H1 (cell line): ENCODE data around the gene NT5DC1. TPM values are rescaled to one million over a fixed set of nuclear protein-coding genes. Genes with fewer than 3 reads are reported as not detected.

Experiments
- CTCF ChIA-PET: fragments of 300-600 bp; sonication (Branson Sonifier 250); formaldehyde crosslinking; loops from one replicate; lab custom pipeline; 2021; ENCODE audit not compliant: partially characterized antibody; lab: Charles Lee
- POLR2A ChIA-PET: fragments of 300-600 bp; sonication (Branson Sonifier 250); formaldehyde crosslinking; loops from one replicate; lab custom pipeline; 2021; ENCODE audit warnings: inconsistent platforms; ENCODE audit not compliant: partially characterized antibody; lab: Charles Lee
- DNase-seq, 2 experiments: peaks; one replicate each; pipeline versions ENCODE4 v3.0.0 to v3.0.0-alpha.2; 2010 to 2022; ENCODE audit warnings: low spot score in 2 of 2, low read depth in 1 of 2, mixed read lengths in 1 of 2
- FAIRE-seq: peaks from 2 replicates; lab custom pipeline; 2011; peaks lifted over from hg19 to GRCh38; lab: Jason Lieb, UNC
- H2AFZ ChIP-seq: 2 replicates; pipeline ENCODE4 v1.8.1; 2012; ENCODE audit warnings: low read length, inconsistent platforms
- H2AK5ac ChIP-seq: 2 replicates; pipeline ENCODE4 v1.6.1; 2013; ENCODE audit warnings: low read depth, low read length
- H2BK120ac ChIP-seq: replicated peaks from 2 replicates; pipeline ENCODE3; 2013; ENCODE audit warnings: low read depth, low read length, inconsistent platforms
- H2BK12ac ChIP-seq: 2 replicates; pipeline ENCODE4 v1.6.1; 2013; ENCODE audit warnings: low read depth, low read length
- H2BK15ac ChIP-seq: 2 replicates; pipeline ENCODE4 v1.6.1; 2013; ENCODE audit warnings: low read length
- H2BK20ac ChIP-seq: 2 replicates; pipeline ENCODE4 v1.6.1; 2013; ENCODE audit warnings: low read length
- H2BK5ac ChIP-seq: 2 replicates; pipeline ENCODE4 v1.6.1; 2013; ENCODE audit warnings: low read depth, low read length
- H3K14ac ChIP-seq: 2 replicates; pipeline ENCODE4 v1.6.1; 2013; ENCODE audit warnings: inconsistent platforms; ENCODE audit not compliant: insufficient read length
- H3K18ac ChIP-seq: 2 replicates; pipeline ENCODE4 v1.6.1; 2013; ENCODE audit warnings: low read length; ENCODE audit errors: extremely low read depth
- H3K23ac ChIP-seq: 2 replicates; pipeline ENCODE4 v1.6.1; 2013; ENCODE audit warnings: inconsistent platforms; ENCODE audit not compliant: insufficient read length
- H3K23me2 ChIP-seq: 2 replicates; pipeline ENCODE4 v1.6.1; 2013; ENCODE audit warnings: low read depth, low read length
- H3K27ac ChIP-seq: 2 replicates; pipeline ENCODE4 v1.6.1; 2011; ENCODE audit warnings: low read depth, low read length, inconsistent platforms
- H3K27me3 ChIP-seq, 4 experiments: replicated peaks in 1 of 4; 1 replicate in 1 of 4; 2 replicates in 3 of 4; pipeline versions ENCODE4 v1.6.1 to v1.8.1; 2011 to 2013; ENCODE audit warnings: low read length in 3 of 4, mild to moderate bottlenecking in 3 of 4, inconsistent platforms in 2 of 4, mixed read lengths in 2 of 4, moderate library complexity in 1 of 4; ENCODE audit not compliant: control insufficient read depth in 3 of 4, insufficient read depth in 3 of 4; ENCODE audit errors: extremely low read depth in 1 of 4
- H3K36me3 ChIP-seq, 4 experiments: 2 replicates each; pipeline versions ENCODE4 v1.6.1 to v1.8.1; 2011 to 2013; ENCODE audit warnings: mild to moderate bottlenecking in 4 of 4, low read length in 3 of 4, moderate library complexity in 2 of 4, control low read depth in 1 of 4, inconsistent platforms in 1 of 4; ENCODE audit not compliant: insufficient read depth in 4 of 4, control insufficient read depth in 2 of 4
- H3K4ac ChIP-seq: replicated peaks from 2 replicates; pipeline ENCODE3; 2013; ENCODE audit warnings: low read length, low read depth, mixed read lengths, inconsistent platforms; ENCODE audit not compliant: insufficient read length
- H3K4me1 ChIP-seq, 4 experiments: replicated peaks in 1 of 4; 1 replicate in 1 of 4; 2 replicates in 3 of 4; pipeline versions ENCODE4 v1.6.1 to v1.8.1; 2011 to 2013; ENCODE audit warnings: low read length in 3 of 4, inconsistent platforms in 2 of 4, mixed read lengths in 1 of 4; ENCODE audit not compliant: insufficient read depth in 4 of 4, control insufficient read depth in 3 of 4
- H3K4me2 ChIP-seq, 2 experiments: 2 replicates each; pipeline versions ENCODE4 v1.6.1 to v1.8.1; 2011 to 2013; ENCODE audit warnings: low read depth in 2 of 2, low read length in 2 of 2, control low read depth in 1 of 2, inconsistent platforms in 1 of 2, mild to moderate bottlenecking in 1 of 2; ENCODE audit not compliant: insufficient read depth in 1 of 2
- H3K4me3 ChIP-seq, 4 experiments: fragments of 200-600, 300-600 bp in 1 of 4; sonication (generic), shearing (Covaris generic), sonication (Bioruptor Twin) in 1 of 4; 2 replicates each; pipeline versions ENCODE4 v1.5.1 to v1.8.1; 2011 to 2016; ENCODE audit warnings: low read length in 4 of 4, low read depth in 3 of 4, control low read depth in 2 of 4, inconsistent platforms in 2 of 4, mild to moderate bottlenecking in 2 of 4, mixed read lengths in 1 of 4, moderate library complexity in 1 of 4; ENCODE audit not compliant: insufficient read depth in 2 of 4; ENCODE audit errors: extremely low read depth in 1 of 4
- H3K56ac ChIP-seq: replicated peaks from 2 replicates; pipeline ENCODE3; 2013; ENCODE audit warnings: low read depth, mild to moderate bottlenecking, mixed read lengths, low read length, inconsistent platforms; ENCODE audit not compliant: insufficient read length
- H3K79me1 ChIP-seq: 2 replicates; pipeline ENCODE4 v1.6.1; 2013; ENCODE audit warnings: low read depth, low read length, control low read depth
- H3K79me2 ChIP-seq, 2 experiments: 2 replicates each; pipeline versions ENCODE4 v1.6.1 to v1.8.1; 2012 to 2013; ENCODE audit warnings: low read length in 2 of 2, mild to moderate bottlenecking in 2 of 2, inconsistent platforms in 1 of 2; ENCODE audit not compliant: insufficient read depth in 2 of 2, control insufficient read depth in 1 of 2
- H3K9ac ChIP-seq, 4 experiments: replicated peaks in 1 of 4; 1 replicate in 1 of 4; 2 replicates in 3 of 4; pipeline versions ENCODE4 v1.6.1 to v1.8.1; 2011 to 2013; ENCODE audit warnings: low read depth in 3 of 4, low read length in 3 of 4, control low read depth in 2 of 4, mild to moderate bottlenecking in 2 of 4, moderate library complexity in 2 of 4, inconsistent platforms in 1 of 4; ENCODE audit errors: extremely low read depth in 1 of 4
- H3K9me3 ChIP-seq, 2 experiments: 2 replicates each; pipeline versions ENCODE4 v1.6.1 to v1.8.1; 2012 to 2013; ENCODE audit warnings: mild to moderate bottlenecking in 2 of 2, moderate library complexity in 2 of 2, control low read depth in 1 of 2, inconsistent platforms in 1 of 2, low read depth in 1 of 2, low read length in 1 of 2, mixed read lengths in 1 of 2; ENCODE audit not compliant: insufficient read depth in 2 of 2
- H4K20me1 ChIP-seq, 2 experiments: replicated peaks in 1 of 2; 2 replicates each; pipeline versions ENCODE3 to v1.8.1; 2011 to 2013; ENCODE audit warnings: inconsistent platforms in 2 of 2, low read length in 2 of 2, mild to moderate bottlenecking in 1 of 2; ENCODE audit not compliant: insufficient read depth in 2 of 2, control insufficient read depth in 1 of 2
- H4K5ac ChIP-seq: 2 replicates; pipeline ENCODE4 v1.6.1; 2013; ENCODE audit warnings: low read length, low read depth, mixed read lengths, inconsistent platforms; ENCODE audit not compliant: insufficient read length
- H4K8ac ChIP-seq: 2 replicates; pipeline ENCODE4 v1.8.0; 2013; ENCODE audit warnings: mild to moderate bottlenecking, moderate library complexity, low read length, inconsistent platforms; ENCODE audit not compliant: insufficient read depth; ENCODE audit errors: extremely low read depth
- H4K91ac ChIP-seq: replicated peaks from 2 replicates; pipeline ENCODE3; 2013; ENCODE audit warnings: low read length, mixed read lengths, inconsistent platforms; ENCODE audit not compliant: insufficient read length
- CREB1 ChIP-seq: IDR thresholded peaks from 2 replicates; pipeline ENCODE4 v1.6.1; 2012; ENCODE audit warnings: inconsistent platforms
- RBBP5 ChIP-seq: IDR thresholded peaks from 2 replicates; pipeline ENCODE4 v1.7.1; 2012; ENCODE audit warnings: low read depth, mild to moderate bottlenecking, inconsistent platforms, low read length, moderate library complexity, borderline replicate concordance
- TAF1 ChIP-seq: IDR thresholded peaks from 2 replicates; pipeline ENCODE4 v1.6.1; 2011; ENCODE audit warnings: mild to moderate bottlenecking, low read depth, low read length
- TEAD4 ChIP-seq: IDR thresholded peaks from 2 replicates; pipeline ENCODE4 v1.6.1; 2012; ENCODE audit warnings: low read depth, low read length, inconsistent platforms, mixed read lengths
- WGBS, 2 experiments: shearing (Covaris generic) in 1 of 2; methylation state at CpG; one replicate each; pipeline versions ENCODE4 v1.1.6 to v1.1.7; 2013 to 2015; ENCODE audit warnings: low lambda C conversion rate in 2 of 2, mixed read lengths in 2 of 2, inconsistent platforms in 1 of 2, low coverage in 1 of 2, missing lambda C conversion rate in 1 of 2; ENCODE audit not compliant: insufficient replicate concordance in 2 of 2, insufficient coverage in 1 of 2, insufficient read length in 1 of 2; ENCODE audit errors: extremely low coverage in 1 of 2, missing lambda C conversion rate in 1 of 2; 5-methylcytosine and 5-hydroxymethylcytosine counted together
- polyA plus RNA-seq, 7 experiments: library from polyadenylated mRNA; depleted of rRNA in 3 of 7; stranded (reverse) in 5 of 7; unstranded in 2 of 7; fragments of >200 nt in 5 of 7; fragments of 200-250 nt in 2 of 7; gene quantifications; 1 replicate in 5 of 7; 2 replicates in 1 of 7; 4 replicates in 1 of 7; pipeline versions ENCODE4 v1.2.1 to v1.2.3, GENCODE V29; 2011 to 2013; ENCODE audit warnings: missing spikeins in 2 of 7, mixed read lengths in 2 of 7
- total RNA-seq: library from RNA; stranded (reverse); fragmentation: NEBNext Ultra II Directional; extraction: Animal tissue kit (Norgen Biotek cat#: 25700); gene quantifications from 2 replicates; pipeline ENCODE4 v1.2.1, GENCODE V29; 2021

NT5DC1 gene
- total and polyA plus RNA-seq, 2 of the 8 experiments (the other 6 are each of a cell fraction or from before 2014, with no cell fraction given), result 25.3 to 72.7 TPM

- Histone ChIP-seq H2AK5ac (no peak overlapping the region), H2BK15ac (no peak overlapping the region), H2BK5ac (no peak overlapping the region), H3K4me3 (no peak overlapping the region), H3K14ac (no peak overlapping the region), H3K27ac (no peak overlapping the region), H3K4me2 (no peak overlapping the region), H4K20me1 (peaks cover 2 to 8% of the 10 kb centered on the region in 2 experiments), H3K4me1 (peaks cover under 1 to 8% (median 7%) of the 10 kb centered on the region in 4 experiments; a peak in 5 of 7 replicates), H3K79me1 (peaks cover 2% of the 10 kb centered on the region; the same call in 1 of the 2 replicates), H3K4ac (no peak overlapping the region), H4K8ac (no peak overlapping the region), H2BK120ac (no peak overlapping the region), H3K9me3 (no peaks in the 10 kb centered on the region), H4K5ac (no peak overlapping the region), H3K79me2 (peaks cover 3 to 12% of the 10 kb centered on the region in 2 experiments), H3K36me3 (peaks cover 0 to 2% (median under 1%) of the 10 kb centered on the region in 4 experiments; a peak in 2 of 8 replicates), H3K27me3 (no peaks in the 10 kb centered on the region), H4K91ac (no peak overlapping the region), H3K9ac (no peak overlapping the region), H3K23ac (no peak overlapping the region), H2BK12ac (no peak overlapping the region), H2BK20ac (no peak overlapping the region), H2AFZ (no peak overlapping the region), H3K18ac (no peak overlapping the region), H3K23me2 (peaks cover 6% of the 10 kb centered on the region), H3K56ac (no peak overlapping the region)
- TF ChIP-seq TAF1, result no peak
- TF ChIP-seq RBBP5, result no peak
- TF ChIP-seq TEAD4, result peak; percentile 46; the same call in 1 of the 2 replicates
- no peak for TF ChIP-seq CREB1
- DNase-seq, result no peak
- ChIA-PET POLR2A (interaction anchor here (0.9 to 1.3 kb wide), 3 partner anchors 10 to 120 kb away, joined by 3 to 4 read pairs (median 3); no protein-coding TSS in a partner anchor), CTCF (interaction anchor here (1.1 to 1.5 kb wide), 4 partner anchors 10 to 252 kb away, joined by 3 to 7 read pairs (median 4); no protein-coding TSS in a partner anchor)
- FAIRE-seq, result no peak
- 100% methylated on average over 1 of the region's 1 CpG; no CpG with 5 or more reads in 1 of the 2 experiments for WGBS, 2 experiments
Observed at GRCh38 chr6:116283191-116283590, 182.5 kb downstream of the NT5DC1 start.
